Fibroblast of skin of scalp (primary cell): ENCODE results near the gene C14orf119.
A peak's percentile ranks its signal among the peaks of the same experiment; 100 is the strongest.

Experiments used
- DNase-seq: peaks from one replicate; pipeline ENCODE4 v3.0.0-alpha.2; 2013

C14orf119 gene

DNA sequence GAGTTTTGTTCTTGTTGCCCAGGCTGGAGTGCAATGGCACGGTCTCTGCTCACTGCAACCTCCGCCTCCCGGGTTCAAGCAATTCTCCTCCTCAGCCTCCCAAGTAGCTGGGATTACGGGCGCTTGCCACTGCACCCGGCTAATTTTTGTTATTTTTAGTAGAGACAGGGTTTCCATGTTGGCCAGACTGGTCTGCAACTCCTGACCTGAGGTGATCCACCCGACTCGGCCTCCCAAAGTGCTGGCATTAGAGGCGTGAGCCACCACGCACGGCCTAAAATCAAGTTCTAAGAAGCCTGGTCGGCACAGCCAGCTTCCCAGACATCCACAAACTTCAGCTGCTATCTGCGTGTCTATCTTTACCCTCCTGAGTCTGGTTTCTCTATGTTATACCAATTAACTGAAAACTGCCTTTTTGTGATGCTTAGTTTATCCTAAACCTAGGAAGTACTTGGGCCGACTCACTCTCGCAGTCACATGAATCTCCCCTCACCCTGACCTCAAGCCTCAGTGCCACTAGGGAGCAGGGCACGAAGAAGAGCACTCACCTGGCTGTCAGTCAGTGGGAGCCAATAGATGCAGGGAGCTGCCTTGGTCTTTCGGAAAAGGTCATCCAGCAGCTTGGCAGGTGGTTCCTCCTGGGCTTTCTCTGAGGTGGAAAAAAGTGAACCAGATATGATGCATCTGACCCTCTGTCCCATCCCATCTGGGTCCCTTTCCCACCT, 34.6 kb upstream of the C14orf119 start:
- DNase-seq, result no peak

DNA sequence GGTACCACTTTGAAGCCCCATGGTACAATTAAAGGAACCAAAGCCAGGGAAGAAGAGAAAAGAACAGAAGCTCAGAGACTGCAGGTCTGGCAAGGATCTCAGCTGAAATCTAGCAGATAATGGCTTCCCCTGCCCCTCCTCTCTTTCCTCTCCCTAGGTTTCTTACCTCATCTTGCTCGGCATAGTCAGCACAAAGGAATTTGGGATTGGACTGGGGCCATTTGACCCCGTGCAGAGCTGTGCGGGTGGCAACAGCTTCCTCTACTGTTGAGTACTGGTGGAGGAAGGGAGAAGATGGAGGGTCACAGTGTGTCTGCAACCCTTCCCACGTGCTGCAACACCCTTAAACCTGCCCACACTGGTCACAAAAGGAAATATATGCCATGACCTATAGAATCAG, 33.3 kb upstream of the C14orf119 start:
- peak; percentile 95 for DNase-seq

- no peak for DNase-seq
Measured at GRCh38 chr14:23063601-23064000, 31.7 kb upstream of the C14orf119 start.

DNA sequence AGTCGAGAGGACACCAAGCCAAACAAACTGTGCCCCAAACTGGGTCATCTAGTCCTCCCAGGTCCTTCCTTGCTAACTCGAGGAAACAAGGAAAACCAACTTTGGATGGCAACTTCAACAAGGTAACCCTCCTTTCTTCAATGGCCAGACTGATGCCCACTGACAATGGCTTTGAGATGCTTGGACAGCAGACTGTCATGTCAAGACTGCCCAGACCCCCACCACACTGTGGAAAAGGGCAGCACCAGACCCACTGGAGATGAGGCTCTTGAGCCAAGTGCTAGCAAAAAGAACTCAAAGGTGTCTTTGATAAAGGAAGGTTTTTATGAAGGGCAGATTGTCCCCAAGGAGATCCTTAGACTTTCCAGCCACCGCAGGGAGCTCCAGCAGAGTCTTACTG, 28.9 kb upstream of the C14orf119 start:
- DNase-seq, result no peak

DNA sequence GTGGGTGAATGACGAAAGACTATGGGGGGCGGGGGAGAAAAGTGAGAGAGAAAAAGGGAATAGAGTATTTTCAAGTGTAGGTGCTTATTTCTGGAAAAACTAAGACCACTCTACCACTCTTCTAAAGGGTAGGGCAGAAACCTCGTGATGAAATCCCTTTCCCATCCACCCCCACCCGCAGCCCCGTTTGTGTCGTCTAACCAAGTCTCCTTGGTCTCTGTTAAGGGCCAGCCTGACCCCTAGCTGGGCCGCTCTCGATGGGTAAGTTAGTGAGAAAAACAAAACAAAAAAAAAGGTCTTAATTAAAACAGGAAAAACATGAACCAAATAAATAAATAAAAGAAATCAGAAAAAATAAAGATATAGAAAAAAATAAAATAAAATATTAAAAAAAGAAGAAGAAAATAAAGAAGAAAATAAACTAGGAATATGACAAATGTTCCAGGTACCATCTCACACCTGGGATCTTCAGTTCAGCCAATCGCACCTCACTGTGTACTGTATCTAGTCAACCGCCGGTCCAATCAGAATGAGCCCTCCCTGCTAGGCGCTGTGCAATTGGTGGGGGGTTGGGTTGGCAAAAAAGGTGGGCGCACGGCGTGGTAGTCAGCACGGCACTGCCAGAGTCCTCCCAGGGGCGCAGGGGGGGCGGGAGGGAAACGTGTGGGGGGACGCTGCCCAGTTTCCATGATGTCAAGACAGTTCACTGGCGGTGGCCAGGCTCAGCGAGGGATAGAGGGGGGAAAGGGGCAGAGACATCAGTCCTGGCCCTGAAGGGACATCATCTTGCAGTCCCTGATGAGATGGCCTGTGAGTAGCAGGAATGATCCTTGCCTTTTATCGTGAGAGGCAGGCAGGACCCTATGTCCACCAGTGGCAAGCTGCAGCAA, 28.2 kb upstream of the C14orf119 start:
- no peak for DNase-seq

DNA sequence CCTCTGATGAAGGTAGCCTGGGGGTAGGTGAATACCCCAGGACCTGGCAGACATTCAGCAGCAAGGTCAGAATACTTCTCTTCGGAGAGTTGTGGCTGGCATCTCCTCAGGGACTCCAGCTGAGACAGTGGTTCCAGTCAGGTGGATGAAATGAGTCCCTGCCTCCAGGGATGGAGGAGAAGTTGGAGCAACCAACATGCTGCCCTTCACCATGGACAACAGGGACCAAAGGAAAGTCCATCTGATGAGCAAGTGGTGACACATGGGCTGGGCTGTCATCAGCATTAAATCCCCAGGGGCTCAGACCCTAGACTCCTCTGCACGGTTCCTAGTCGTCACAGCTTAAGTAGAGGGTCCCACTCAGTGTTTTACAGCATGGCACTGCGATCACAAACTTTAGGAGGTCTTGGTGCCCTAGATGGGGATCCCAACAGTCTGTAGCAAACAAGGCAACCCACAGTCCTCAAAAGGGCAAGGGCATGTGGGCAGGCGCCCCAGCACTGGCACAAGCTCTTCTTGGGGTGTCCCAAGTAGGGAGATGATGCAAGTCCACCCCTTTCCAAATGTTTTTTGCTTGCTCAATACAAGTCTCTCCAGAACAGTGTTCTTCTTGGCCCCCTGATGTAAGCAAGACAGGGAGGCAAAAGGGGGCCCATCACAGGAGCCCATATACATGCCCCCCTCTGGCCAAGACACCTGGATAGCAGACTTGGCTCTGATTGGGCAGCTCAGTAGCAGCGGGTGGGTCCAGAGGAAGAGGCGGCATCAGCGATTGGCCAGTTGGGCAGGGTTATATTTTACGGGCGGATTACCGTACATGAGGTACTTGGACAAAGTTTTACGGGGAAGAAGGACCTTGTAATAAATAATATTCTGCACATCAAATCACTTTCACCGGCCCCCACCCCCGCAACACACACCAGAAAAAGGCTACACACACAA, 27.2 kb upstream of the C14orf119 start:
- DNase-seq, result no peak

GRCh38 chr14:23068789-23069412, 26.4 kb upstream of the C14orf119 start:
- peak; percentile 91 for DNase-seq

DNA sequence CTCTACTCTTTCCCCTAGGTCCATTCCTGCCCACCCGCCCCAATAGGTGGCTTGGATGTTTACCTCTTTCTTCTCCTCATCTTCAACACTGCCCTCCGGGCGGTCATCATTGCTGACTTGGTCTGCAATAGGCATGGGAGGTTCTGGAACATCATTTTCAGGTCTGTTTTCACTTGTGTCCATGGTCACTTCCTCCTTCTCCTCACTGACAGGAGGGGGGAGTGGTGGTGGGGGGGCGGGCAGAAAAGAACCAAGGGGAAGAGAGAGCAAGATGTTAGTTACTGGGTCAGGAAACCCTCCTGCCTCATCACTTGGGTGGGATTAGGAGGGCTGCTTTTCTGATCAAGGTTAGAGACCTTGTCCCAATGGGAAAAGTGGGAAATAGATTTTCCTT, 25.9 kb upstream of the C14orf119 start:
- DNase-seq, result no peak

- no peak for DNase-seq
Measured at GRCh38 chr14:23070262-23071129, 24.8 kb upstream of the C14orf119 start.

DNA sequence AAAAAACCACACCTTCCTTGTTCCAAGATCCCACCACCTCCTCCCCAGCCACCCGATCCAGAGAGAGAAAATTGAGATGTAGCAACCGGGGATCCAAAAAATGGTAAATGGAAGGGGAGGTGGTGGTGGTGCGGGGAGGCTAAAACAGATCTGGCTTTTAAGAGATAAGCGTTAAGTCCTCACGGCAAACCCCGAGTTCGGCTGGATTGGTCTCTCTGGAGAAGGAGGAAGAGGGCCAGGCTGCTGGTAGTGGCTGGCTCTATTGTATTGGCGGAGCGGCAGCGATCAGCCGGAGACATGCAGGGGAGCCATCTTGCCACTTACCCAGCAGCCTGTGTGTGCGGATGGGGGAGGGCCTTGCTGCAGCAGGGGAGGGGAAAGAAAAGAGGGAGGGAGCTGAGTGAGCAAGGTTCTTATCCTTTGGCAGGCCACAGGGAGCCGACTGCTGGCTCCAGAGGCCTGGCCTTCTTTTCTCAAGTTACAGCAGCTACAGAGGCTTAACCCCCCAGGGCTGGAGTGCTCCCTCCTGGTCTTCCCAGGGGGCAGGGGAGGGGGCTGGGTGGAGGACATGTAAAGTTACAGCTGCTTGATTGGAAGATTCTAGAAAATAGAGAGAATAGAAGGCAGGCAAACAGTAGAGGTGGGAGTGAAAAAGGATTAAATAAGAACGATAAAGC, 23.9 kb upstream of the C14orf119 start:
- DNase-seq, result peak; percentile 94

GRCh38 chr14:23071921-23072539, 23.3 kb upstream of the C14orf119 start:
- no peak for DNase-seq

DNA sequence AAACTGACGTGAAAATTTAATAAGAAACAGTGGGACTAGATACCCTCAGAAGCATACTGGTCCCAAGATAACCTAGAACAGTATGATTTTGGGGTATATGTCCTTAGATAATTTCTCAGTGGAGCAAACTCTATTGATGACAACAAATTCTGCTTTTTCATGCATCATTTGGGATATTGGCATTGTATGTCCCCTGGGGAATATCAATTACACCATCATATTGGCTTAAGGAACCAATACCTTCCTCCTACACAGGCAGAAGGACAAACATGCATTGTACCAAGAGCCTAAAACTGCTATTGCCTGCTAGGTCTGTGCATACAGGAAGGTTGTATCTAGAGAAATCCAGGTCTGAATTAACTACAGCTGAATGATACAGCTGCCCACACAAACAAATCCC, 20.4 kb upstream of the C14orf119 start:
- no peak for DNase-seq

GRCh38 chr14:23076785-23077408, 18.4 kb upstream of the C14orf119 start:
- no peak for DNase-seq

GRCh38 chr14:23077962-23078361, 17.3 kb upstream of the C14orf119 start:
- DNase-seq, result no peak

DNA sequence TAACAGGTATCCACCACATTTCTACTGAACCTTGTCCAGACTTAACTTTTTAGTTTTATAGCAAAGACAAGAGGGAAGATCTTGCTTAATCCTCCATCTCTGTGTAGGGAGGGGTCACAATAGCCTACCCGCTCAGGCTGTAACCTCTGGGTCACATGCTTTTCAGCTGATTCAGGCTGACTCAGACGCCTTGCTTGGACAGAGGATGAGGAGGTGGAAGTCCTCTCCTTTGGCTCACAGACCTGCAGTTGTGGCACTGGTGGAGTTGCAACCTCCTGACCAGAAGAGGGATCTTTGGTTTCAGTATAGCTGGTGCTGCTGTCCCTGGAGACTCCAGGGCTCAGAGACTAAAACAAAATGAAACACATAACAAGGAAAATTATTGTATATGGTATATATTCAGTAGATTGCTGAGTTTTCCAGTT, 16.6 kb upstream of the C14orf119 start:
- DNase-seq, result peak; percentile 86

DNA sequence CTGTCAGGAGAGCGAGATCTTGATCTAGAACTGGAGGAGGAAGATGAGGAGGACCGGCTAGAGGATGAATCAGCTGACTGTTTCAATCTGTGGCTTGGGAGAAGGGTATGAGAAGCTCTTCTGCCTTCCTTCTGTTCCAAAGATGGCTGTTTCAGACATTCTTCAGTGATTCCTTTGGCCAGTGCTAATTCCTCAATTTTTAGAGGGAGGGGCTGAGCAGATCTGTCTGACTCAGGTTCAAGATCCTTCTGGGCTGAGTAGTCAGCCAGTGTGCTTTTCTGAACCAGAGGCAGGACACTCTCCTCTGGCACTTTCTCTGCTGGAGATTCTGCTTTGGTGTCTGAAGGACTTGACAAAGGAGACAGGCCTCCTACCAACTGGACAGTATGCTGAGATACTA, 15.6 kb upstream of the C14orf119 start:
- DNase-seq, result peak; percentile 49

GRCh38 chr14:23080474-23080873, 14.8 kb upstream of the C14orf119 start:
- DNase-seq, result no peak

DNA sequence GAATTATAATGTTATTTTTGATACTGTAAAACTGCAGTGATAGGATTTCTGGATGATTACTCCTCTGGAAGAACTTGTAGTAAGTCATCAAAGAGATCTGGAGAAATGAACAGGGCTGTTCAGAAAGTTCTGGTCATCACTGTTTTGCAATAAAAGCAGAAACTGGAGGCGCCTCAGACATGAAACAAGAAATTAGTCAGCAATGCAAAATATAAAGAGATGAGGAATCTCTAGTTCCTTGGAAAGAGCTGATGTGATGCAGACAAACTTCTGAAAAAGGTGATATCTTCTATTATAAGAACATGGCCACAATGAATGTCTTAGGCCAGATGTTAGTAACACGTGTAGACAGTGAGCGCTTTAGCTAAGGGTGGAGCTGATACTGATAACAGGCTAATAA, 9.8 kb upstream of the C14orf119 start:
- no peak for DNase-seq

DNA sequence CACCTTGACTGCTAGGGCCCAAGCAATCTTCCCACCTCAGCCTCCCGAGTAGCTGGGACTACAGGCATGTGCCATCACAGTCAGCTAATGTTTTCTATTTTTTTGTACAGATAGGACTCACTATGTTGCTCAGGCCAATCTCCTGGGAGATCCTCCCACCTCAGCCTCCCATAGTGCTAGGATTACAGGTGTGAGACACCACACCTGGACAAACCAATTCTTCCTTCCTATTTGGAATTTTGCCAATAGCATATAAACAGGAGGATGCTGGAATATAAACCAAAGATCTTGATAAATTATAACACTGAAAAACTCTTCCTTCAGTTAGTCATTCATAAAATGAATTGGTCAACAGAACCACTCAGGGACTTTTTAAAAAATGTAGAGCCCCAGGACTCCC, 8.7 kb upstream of the C14orf119 start:
- DNase-seq, result no peak
